ENCODE data around the gene CLIC1. TPM values are rescaled to one million over a fixed set of nuclear protein-coding genes. Genes with fewer than 3 reads are reported as not detected.

CLIC1 gene
- polyA plus RNA-seq, 1 donor (not counting 4 experiments of a cell fraction or from before 2014, with no cell fraction given) = 832 TPM

GRCh38 chr6:31767096-31767645 lies 30.8 kb upstream of the CLIC1 start:
- Histone ChIP-seq H3K27me3 (ENCODE audit: control insufficient read depth, extremely low read depth, insufficient read depth, low read length) (no peaks in the 10 kb centered on the region), H3K27ac (ENCODE audit: control insufficient read depth, insufficient read depth, low read length) (no peak overlapping the region), H3K4me1 (ENCODE audit: control insufficient read depth, extremely low read depth, insufficient read depth, low read length) (peaks cover 8% of the 10 kb centered on the region), H4K20me1 (ENCODE audit: control insufficient read depth, extremely low read depth, insufficient read depth, low read length) (no peaks in the 10 kb centered on the region), H3K9me1 (ENCODE audit: control insufficient read depth, extremely low read depth, insufficient read depth, low read length) (peaks cover 2% of the 10 kb centered on the region), H3K4me3 (ENCODE audit: control insufficient read depth in 2 of 3, extremely low read depth in 1 of 3, insufficient read depth in 2 of 3, low read depth in 1 of 3, low read length in 3 of 3) (no peak overlapping the region), H3K79me2 (ENCODE audit: control insufficient read depth, insufficient read depth, low read length) (no peaks in the 10 kb centered on the region), H3K9ac (ENCODE audit: control insufficient read depth, extremely low read depth, insufficient read depth, low read length) (no peak overlapping the region), H3K9me3 (ENCODE audit: control insufficient read depth, low read depth, low read length) (no peaks in the 10 kb centered on the region), H3K4me2 (ENCODE audit: control insufficient read depth, extremely low read depth, insufficient read depth, low read depth, low read length) (no peak overlapping the region), H3K36me3 (ENCODE audit: control insufficient read depth in 2 of 2, extremely low read depth in 1 of 2, insufficient read depth in 2 of 2, low read length in 2 of 2) (no peaks in the 10 kb centered on the region), H2AFZ (ENCODE audit: control insufficient read depth, low read length) (no peak overlapping the region)
- TF ChIP-seq CTCF (optimal IDR thresholded peaks at IDR 0.05 in 1 of 3, IDR thresholded peaks at IDR 0.05 in 1 of 3, conservative IDR thresholded peaks at IDR 0.05 in 1 of 3; ENCODE audit: extremely low read depth in 1 of 3, insufficient read depth in 2 of 3, low read length in 3 of 3) (no peak), EZH2 (IDR thresholded peaks at IDR 0.05; ENCODE audit: low read length) (no peak)
- FAIRE-seq (no peak), DNase-seq (ENCODE audit: low read depth, low spot score) (no peak)
- dilution Hi-C loops (cut with MboI; ENCODE audit: extremely low pct_ligation_motif_present, low sequenced_read_pairs) = no loop called here

GRCh38 chr6:31765910-31766794 lies 29.8 kb upstream of the CLIC1 start:
- H4K20me1 ChIP-seq (ENCODE audit: control insufficient read depth, extremely low read depth, insufficient read depth, low read length) = no peaks in the 10 kb centered on the region
- H2AFZ ChIP-seq (ENCODE audit: control insufficient read depth, low read length) = no peak overlapping the region
- H3K9me3 ChIP-seq (ENCODE audit: control insufficient read depth, low read depth, low read length) = no peaks in the 10 kb centered on the region
- peaks cover 3 to 5% of the 10 kb centered on the region in 2 experiments for H3K36me3 ChIP-seq (ENCODE audit: control insufficient read depth in 2 of 2, extremely low read depth in 1 of 2, insufficient read depth in 2 of 2, low read length in 2 of 2)
- no peaks in the 10 kb centered on the region for H3K27me3 ChIP-seq (ENCODE audit: control insufficient read depth, extremely low read depth, insufficient read depth, low read length)
- peaks cover 2% of the 10 kb centered on the region for H3K9me1 ChIP-seq (ENCODE audit: control insufficient read depth, extremely low read depth, insufficient read depth, low read length)
- no peak overlapping the region for H3K4me3 ChIP-seq (ENCODE audit: control insufficient read depth in 2 of 3, extremely low read depth in 1 of 3, insufficient read depth in 2 of 3, low read depth in 1 of 3, low read length in 3 of 3)
- no peaks in the 10 kb centered on the region for H3K79me2 ChIP-seq (ENCODE audit: control insufficient read depth, insufficient read depth, low read length)
- H3K4me2 ChIP-seq (ENCODE audit: control insufficient read depth, extremely low read depth, insufficient read depth, low read depth, low read length) = no peak overlapping the region
- no peak overlapping the region for H3K27ac ChIP-seq (ENCODE audit: control insufficient read depth, insufficient read depth, low read length)
- FAIRE-seq (no peak), DNase-seq (ENCODE audit: low read depth, low spot score) (no peak)
- H3K9ac ChIP-seq (ENCODE audit: control insufficient read depth, extremely low read depth, insufficient read depth, low read length) = no peak overlapping the region
- peaks cover 7% of the 10 kb centered on the region for H3K4me1 ChIP-seq (ENCODE audit: control insufficient read depth, extremely low read depth, insufficient read depth, low read length)
- dilution Hi-C loops (cut with MboI; ENCODE audit: extremely low pct_ligation_motif_present, low sequenced_read_pairs) = no loop called here
- TF ChIP-seq EZH2 (IDR thresholded peaks at IDR 0.05; ENCODE audit: low read length) = no peak

Measured in keratinocyte (primary cell).